GM18508 (cell line): ENCODE measurements around the gene CDC34.

Source experiments
- ATAC-seq: cut with Tn5 transposase; IDR thresholded peaks from one replicate; pipeline ENCODE4 v1.9.1; 2021; ENCODE audit warnings: moderate number of reproducible peaks; ENCODE audit not compliant: insufficient read depth, unreplicated experiment

CDC34 gene

GRCh38 chr19:538641-539428 lies 7.3 kb downstream of the CDC34 start:
- no peak for ATAC-seq

GRCh38 chr19:539429-540030 lies 8.0 kb downstream of the CDC34 start:
- ATAC-seq = no peak

- ATAC-seq = no peak
These were observed 9.5 kb downstream of the CDC34 start for GRCh38 chr19:540867-541637.

- no peak for ATAC-seq
These were observed 10.1 kb downstream of the CDC34 start for GRCh38 chr19:541699-542098.

GRCh38 chr19:542173-542866 lies 10.8 kb downstream of the CDC34 start:
- ATAC-seq = no peak

GRCh38 chr19:543910-544608 lies 12.5 kb downstream of the CDC34 start, which contains the start of gene GZMM:
Gene GZMM (plus strand): TSS chr19:544053. CDS start chr19:544072, 19 bp downstream.
- no peak for ATAC-seq

GRCh38 chr19:547117-547516 lies 15.6 kb downstream of the CDC34 start:
- ATAC-seq = no peak

GRCh38 chr19:547836-548720 lies 16.5 kb downstream of the CDC34 start:
- ATAC-seq = no peak

- ATAC-seq = no peak
These were observed 17.6 kb downstream of the CDC34 start for GRCh38 chr19:548886-549830.

GRCh38 chr19:554817-555216 lies 23.3 kb downstream of the CDC34 start:
- no peak for ATAC-seq

- no peak for ATAC-seq
These were observed 23.9 kb downstream of the CDC34 start for GRCh38 chr19:555474-555808.

GRCh38 chr19:556611-557382 lies 25.2 kb downstream of the CDC34 start:
- no peak for ATAC-seq

- ATAC-seq = no peak
These were observed 27.3 kb downstream of the CDC34 start for GRCh38 chr19:558770-559439.

GRCh38 chr19:560121-560520 lies 28.6 kb downstream of the CDC34 start:
- ATAC-seq = no peak

- no peak for ATAC-seq
These were observed 34.8 kb downstream of the CDC34 start for GRCh38 chr19:566403-566802.

GRCh38 chr19:566844-567243 lies 35.3 kb downstream of the CDC34 start:
- ATAC-seq = no peak
